ENCODE results near the gene MAD1L1.
"Not testable (repeated sequence)": the region's sequence is repeated elsewhere in the genome, so short reads cannot be mapped to it uniquely, and the experiment has no call there.

MAD1L1 gene

DNA sequence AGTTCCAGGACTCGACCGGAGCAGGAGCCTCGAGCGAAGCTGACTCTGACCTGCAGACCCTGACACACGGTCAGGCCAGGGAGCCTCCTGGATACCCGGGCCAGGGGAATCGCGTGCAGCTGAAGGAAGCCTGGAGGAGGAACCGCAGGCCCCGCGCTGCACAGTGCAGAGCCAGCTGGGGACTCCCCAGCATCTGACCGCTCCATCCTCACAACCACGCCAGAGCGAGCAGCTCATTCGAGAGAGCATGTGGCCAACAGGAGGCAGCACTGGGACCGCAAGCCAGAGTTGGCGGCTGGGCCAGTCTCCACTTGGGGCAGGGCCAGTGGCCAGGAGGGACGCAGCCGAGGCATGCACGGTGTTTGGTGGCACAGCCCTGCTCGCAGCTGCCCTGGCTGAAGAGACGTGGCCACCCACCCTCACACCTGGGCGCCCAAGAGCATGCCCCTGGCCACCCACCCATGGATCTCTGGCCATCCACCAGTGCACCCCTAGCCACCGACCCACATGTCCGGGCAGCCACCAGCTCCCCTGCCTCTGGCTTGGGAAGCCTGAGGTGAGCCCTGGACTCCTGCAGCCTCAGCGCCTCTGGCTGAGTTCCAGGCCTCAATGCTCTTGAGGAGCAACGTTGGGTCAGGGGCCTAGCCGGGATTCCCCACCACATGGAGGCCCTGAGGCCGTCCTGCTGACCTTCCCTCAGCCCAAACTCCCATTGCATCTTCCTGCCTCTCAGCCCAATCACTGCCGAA, 348.7 kb downstream of the MAD1L1 start:
- DNase-seq, result no peak

DNA sequence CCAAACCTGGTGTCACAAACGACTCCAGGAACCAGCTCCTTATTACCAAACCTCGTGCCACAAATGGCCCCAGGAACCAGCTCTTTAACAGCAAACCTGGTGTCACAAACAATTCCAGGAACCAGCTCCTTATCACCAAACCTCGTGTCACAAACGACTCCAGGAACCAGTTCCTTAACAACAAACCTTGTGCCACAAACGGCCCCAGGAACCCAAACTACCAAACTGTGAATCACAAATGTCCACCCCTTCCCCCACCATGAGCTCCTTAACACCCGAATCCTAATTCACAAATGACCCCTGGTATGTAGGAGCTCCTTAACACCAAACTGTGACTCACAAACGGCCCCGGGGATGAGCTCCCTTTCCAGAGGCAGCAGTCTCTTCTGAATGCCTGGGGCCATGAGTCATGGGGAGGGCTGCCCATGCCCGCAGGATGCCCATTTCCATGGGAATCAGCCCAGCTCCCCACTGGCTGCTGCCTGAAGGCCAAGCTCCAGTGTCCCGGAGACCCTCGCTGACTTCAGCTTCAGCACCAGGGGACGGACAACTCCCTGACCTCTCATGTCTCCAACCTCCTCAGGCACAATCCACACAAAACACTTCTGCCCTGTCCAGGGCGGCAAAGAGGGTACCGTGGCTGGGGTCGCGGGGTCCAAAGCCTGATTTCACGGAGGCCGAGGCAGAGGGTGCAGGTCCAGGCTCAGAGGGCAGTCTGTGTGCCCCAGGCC, 349.5 kb downstream of the MAD1L1 start:
- DNase-seq, result no peak

DNA sequence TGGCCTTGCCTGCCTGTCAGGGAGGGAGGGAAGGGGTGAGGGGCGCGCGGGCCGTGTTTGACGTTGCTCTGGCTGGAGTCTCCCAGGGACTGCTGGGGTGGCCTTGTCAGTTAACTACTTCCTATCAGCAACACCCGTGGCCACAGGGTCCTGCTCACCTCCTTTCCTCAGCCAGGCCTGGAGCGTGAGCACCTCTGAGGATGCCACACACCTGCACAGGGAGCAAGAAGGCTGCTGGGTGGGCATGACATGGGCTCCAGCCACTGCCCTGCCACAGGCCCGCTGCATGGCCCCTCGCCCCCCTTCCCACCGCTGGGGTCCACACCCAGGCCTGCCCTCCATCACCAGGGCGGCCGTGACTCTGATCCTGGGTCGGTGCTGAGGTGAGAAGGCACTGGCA, 350.3 kb downstream of the MAD1L1 start:
- DNase-seq, result no peak

DNA sequence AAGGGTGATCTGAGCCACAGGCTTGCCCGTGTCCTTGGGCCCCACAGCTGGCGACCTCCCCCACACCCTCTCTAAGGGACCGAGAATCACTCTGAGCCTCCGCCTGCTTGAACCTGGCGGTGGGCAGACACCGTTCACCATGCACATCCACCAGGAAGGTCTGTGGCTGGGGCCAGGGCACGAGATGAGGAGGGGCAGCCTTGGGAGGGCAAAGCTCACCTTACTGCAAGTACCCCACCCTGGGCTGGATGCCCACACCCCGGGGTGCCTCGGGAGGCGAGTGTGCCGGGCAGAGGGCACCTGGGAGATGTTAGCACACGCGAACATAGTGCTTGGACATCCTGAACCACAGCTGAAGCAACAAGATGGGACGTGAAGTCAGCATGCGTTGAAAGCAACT, 350.8 kb downstream of the MAD1L1 start:
- no peak for DNase-seq

DNA sequence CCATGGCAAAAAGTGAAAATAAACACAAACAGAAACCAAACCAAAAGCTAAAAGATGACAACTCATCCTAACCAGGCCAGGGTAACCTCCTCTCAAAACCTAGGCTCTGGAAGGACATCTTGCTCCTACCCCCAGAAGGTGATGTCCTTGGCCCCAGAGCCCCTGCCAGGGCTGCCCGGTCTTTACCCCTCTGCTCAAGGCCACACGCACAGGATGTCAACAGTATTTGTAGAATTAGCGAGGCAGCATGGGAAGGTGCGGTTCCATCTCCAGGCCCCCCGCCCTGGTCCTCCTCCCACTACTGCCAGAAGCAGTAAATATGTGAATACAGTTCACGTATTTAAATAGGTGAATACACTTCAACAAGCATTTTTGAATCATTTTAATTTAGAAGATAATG, 356.1 kb downstream of the MAD1L1 start:
- DNase-seq, result not testable (repeated sequence)

DNA sequence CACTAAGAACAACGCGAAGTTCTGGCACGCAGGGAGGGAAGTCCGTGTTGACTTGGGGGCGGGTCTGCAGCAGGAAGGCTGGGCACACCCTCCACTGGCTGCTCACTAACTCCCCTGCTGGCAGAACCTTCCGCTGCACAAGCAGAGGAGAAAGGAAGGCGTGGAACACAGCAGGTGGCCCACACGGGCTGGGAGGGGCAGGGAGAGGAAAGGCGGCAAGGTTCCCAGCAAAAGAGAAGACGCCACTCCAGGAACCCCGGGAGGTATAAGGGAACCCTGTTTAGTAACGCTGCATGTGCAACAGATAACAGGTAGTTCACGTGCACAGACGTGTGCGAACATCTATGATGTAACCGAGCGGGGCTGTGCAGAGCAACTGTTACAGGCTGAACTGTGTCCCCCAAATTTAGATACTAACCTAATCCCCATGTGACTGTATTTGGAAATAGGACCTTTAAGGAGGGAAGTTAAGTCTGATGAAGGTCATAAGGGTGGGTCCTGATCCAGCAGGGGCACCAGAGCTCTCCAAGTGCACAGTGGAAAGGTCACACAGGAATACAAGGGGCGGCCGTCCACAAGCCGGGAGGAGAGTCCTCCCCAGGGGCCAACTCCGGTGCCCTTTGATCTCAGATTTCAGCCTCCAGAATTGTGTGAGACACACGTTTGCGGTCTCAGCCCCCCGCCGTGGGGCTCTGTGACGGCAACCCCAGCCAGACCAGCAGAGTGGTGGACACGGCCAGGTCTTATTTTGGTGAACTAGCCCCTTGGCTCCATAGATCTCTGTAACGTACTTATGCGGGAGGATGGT, 357.1 kb downstream of the MAD1L1 start:
- DNase-seq, result not testable (repeated sequence)

DNA sequence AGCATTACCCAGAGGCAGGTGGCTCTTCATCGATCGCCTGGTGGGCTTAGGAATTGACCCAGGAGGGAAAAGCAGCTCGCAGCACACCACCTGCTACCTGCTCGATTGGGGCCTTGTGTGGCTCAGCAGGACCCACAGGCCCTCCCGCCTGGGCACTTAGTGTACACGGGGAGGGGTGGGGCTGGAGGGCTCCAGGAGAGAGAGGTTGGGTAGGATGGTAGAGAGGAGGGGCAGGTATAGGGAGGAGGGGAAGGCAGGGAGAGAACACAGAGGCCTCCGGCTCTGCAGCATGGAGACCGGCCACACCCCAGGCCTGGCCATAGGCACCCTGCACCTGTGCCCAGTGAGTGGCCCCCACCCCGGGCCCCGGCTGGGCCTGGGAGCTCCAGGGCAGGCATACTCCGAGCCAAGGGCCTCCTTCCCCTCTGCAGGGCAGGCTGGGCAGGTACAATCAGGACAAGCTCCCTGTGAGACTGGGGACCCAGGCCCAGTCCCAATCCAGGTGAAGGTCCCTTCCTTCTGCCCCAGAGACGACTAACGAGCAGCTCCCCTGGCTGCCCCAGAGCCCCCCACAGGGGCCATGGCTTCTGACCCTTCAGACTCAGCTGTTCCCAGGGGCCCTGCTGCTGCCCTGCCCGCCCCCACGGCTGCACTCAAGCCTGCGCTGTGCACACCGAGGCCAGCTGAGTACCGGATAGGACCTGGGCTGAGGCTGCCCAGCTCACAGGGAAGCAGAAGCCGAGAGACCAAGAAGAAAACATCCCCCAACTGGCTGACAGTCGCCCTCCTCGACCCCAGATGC, 358.0 kb downstream of the MAD1L1 start:
- not testable (repeated sequence) for DNase-seq

DNA sequence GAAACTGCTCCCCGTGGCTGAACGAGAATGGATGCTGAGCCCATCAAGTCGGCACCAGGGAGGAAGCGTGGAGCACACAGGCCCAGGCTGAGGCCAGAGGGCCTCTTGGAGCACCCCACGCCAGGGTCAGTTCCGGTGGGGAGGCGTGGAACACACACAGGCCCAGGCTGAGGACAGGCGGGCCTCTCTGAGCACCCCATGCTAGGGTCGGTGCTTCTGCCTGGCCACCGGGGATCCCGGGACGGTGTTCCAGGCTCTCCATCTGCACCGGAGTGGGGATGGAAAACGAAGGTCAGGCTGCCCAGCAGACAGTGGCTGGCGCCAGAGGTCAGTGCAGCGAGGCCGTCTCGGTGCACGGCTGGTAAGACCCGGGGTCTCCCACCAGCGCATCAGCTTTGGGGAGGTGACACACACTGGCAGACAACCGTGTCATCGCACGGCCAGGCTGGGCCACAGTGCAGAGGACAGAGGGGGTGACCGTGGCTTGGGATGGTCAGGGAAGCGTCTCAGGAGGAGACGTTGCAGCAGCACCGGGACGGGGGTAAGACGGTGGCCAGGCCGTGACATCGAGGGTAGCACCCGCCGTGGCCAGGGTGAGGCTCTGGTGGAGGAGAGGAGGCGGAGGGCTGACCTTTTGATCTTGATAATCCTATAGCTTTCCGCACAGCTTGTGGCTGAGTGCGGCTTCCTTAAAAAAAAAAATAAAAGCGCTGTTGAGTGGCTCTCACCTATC, 358.7 kb downstream of the MAD1L1 start:
- DNase-seq, result no peak

DNA sequence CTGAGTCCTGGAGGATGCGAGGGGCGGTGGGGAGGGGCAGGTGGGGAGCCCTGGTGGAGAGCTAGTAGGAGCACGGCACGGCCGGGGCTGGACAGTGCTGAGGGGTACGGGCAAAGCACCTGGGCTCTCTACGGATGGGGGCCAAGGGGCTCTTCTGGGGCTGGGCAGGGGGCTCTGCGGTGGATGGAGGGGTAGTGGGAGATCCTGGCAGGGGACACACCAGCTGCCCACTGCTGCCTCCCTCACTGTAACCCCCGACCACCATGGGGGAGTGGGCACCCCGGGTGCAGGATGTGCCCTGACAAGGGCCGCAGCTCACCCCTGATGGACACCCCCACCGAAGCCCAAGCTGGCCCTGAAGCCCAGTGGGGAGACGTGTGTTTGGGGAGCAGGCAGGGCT, 359.3 kb downstream of the MAD1L1 start:
- no peak for DNase-seq

DNA sequence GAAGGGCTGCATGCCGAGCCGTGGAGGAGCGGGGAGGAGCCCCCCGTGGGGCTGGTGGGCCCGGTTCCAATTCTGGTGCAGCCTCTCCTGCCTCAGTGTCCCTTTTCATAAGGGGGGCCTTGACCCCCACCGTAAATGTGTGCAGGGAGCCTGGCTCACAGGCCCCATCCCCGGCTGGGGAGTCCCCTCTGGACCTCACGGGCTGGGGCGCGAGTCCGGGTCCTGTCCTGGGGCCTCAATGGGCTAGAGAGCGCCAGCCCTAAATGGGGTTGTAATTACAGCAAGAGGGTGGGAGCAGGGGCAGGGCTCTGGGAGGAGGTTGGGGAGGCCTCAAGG, 359.7 kb downstream of the MAD1L1 start:
- no peak for DNase-seq

DNA sequence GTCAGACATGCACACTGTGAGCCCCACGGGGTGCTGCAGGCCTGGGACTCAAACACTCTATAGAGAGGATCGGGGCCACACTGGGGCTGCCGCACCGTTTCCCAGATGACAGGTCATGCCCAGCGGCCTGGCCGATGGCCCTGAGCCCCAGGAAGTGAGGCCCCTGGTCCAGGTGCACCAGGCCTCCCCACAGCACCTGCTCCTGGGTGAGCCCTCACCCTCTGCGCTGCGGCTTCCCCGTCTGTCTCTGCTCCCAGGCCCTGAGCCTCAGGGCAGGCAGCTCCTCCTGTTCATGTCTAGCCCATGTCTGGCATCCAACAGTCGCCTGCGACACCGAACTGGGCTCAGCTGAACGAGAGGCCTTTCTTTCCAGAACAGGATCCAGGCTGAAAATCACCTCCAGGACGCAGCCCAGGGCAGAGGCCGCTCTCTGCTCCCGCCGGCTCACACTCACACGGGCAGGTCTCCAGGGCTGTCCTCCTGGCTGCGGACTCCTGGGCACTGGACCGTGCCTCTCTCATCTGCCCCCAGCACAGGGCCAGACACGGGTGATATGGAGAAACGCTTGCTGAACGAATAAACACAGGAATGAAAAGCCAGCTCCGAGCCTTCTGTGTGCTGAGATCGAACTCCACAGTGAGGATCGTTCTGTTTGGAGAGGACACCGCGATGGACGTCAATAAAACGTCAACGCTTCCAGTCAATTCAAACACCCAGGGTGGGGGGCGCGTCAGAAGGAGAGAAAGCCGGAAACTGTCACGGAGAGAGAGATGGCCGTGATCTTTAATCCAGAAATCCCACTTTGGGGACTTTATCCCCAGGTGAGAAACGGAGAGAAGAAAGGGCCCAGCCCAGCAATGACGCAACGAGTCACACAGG, 360.3 kb downstream of the MAD1L1 start:
- no peak for DNase-seq

DNA sequence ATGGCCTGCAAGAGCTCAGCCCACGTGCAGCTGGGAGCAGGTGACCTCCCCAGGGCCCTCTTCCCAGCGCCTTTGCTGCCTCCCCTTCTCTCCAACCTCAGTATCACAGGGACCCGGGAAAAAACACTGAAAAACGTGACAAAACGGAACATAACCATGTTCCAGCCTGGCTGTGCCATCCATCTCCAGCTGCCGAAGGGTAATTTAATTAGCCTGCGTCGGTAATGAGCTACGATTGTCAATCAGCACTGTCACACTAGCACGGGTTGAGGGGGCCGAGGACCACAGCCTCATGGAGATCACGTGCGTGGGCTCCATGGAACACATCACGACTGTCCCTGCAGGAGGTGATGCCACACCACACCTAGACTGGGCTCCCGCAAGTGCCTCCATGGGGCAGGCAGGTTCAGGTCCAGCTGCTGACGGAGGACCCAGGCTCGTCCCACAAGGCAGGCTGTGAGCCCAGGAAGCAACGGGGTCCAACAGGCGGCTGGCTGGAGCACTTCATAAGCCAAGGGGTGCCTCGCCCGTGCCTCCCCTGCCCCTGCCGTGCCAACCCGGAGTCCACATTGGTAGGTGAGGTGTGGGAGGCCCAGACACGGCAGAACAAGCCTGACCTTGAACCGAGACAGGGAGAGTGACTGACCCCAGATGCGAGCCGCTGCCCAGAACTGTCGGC, 363.2 kb downstream of the MAD1L1 start:
- no peak for DNase-seq

DNA sequence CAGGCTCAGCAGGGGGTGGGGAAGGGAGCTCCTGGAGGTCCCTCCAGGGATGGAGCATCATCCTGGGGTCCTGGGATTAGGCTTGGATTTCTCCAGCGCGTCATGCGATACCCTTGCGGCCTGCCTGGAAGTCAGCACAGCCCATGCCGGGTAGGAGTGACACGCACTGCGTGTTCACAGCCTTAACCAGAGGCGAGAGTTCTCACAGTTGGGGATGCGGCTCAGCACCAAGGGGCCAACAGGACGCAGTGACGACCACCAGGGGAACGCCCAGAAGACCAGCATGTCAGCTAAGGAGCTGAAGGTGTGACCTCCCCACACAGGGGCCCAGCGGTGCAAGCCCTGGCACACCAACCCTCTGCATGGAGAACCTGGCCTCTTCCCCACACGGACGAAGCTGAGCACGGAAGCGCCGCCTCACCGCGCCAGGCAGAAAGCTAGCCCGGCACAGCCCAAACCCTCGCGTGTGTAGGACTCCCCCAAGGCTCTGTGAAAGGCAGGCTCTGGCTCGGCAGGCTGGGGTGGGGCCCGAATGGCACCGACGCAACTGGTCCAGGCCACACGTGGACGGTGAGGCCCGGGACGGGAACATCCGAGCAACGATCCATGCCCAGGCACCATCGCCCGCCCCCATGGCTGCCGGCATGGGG, 364.1 kb downstream of the MAD1L1 start:
- DNase-seq, result no peak

DNA sequence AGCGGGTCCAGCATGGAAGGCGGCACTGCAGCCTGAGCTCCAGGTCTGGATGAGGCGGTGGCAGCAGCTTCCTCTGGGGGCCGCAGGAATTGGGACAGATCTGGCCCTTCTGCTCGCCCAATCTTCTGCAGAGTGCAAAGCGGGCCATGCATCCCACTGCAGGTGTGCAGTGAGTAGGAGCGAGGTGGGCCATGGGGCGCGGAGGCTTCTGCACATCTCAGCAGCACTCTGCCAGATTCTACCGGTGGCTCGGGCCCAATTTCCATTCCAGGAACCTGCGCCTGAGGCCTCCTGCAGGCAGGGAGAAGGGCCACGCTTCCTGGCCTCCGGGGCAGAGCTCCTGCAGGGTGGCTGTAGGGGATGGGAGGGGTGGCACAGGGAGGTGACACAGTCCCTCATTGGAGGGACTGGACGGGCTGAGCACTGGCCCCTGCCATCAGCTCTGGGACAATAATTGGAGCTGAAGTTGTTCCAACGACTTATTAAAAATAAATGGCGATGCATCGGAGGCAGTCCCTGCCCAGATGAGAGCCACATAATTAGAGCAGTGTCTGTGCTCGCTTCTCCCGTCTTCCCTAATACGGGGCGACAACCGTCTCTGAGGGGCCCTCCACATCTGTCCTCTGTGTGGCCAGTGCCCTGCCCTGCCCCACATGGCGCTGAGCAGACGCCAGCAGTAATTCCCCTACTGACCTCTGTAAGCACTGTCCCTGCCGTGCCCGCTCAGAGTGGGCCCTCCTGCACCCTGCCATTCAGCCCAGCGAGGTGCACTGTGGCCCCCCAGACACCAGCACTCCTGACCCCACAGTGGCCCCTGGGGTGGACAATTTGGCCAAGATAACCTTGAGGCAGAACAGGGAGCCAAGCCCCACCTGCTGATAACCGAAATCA, 365.1 kb downstream of the MAD1L1 start:
- DNase-seq, result no peak

DNA sequence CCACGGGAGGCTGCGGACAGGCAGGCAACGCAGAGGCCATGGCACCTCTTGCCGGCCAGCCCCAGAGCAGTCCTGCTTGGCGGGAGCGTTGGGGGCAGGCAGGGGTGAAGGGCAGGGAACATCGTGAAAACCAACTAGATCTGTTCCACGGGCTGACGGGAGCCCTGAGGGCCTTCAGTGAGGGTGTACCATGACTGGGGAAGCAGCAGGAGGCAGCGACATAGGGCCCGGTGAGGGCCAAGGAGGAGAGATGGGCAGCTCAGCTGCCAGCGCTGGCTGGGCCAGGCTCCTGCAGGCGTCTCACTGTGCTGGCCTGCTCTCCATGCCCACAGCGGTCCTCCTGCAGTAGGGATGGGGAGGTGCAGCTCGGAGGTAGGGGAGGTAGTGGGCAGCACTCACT, 366.1 kb downstream of the MAD1L1 start:
- DNase-seq, result no peak

DNA sequence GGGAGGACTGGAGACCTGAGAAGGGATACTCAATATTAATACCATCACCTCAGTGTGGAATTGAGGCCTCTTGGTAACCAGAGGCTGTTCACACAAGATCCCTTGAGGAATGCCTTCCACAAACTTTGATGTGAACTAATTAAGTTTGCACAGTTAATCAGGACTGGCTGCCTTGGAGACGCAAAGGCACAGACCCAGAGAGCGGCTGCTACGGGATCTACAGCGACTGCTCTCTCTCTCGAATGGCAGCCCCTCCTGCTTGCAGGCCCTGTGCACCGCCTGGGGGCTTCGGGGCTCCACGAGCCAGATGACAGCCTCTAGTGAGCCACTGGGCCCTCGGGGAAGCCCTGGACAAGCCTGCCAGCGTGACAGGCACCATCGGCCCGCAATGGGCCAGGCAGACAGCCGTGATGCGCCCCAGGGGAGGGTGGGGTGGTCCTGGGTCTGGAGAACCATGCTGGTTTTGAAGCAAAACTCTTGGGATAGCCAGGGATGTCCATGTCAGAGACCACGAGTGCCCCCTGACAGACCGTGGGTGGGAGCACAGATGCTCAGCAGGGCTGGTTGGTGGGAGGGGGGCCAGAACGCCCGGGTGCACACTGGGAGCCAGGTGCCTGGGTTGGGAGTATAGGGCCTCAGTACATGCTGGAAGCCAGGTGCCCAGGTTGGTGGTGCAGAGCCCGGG, 367.0 kb downstream of the MAD1L1 start:
- DNase-seq, result no peak

DNA sequence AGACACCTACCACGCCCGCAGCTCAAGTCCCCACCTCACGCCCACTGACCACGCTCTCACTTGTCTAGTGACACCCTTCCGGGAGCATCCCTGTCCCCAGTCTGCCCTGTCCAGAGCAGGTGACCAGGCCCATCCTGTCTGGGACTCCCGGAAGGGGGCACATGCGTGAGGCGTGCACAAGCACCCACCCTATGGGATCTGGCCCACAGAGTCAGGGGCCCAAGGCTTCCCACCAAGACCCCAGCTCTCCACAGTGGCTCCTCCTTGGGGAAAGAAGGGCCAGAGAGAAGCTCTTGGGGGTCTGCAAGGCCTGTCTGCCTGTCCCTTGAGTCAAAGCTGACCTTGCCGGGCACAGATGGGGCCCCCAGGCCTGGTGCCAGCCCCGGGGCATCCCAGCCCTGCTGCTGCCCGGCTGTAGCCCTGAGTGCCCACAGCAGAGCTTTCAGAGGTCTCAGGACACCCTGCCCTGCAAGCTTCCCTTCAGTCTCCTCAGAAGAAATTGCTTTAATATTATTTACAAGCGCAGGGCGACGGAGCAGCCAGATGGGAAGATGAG, 367.7 kb downstream of the MAD1L1 start:
- DNase-seq, result no peak
